ENCODE measurements around the gene SUFU.

- no peak for TF ChIP-seq CTCF (IDR thresholded peaks at IDR 0.05)
- no peak for TF ChIP-seq POLR2A (IDR thresholded peaks at IDR 0.05)
Observed at GRCh38 chr10:102492983-102493382, 10.8 kb upstream of the SUFU start.
